Testis (tissue), 3 donors: ENCODE data around the gene SH3BGRL2. TPM values are rescaled to one million over a fixed set of nuclear protein-coding genes. Genes with fewer than 3 reads are reported as not detected.

Source experiments
- DNase-seq: peaks from one replicate; pipeline ENCODE4 v3.0.0-alpha.2; 2019
- H3K27ac ChIP-seq, 2 donors: fragments of 200-600 bp; sonication (generic); one replicate each; pipeline ENCODE4 v1.5.1; 2019
- H3K27me3 ChIP-seq: fragments of 200-600 bp; sonication (generic); one replicate; pipeline ENCODE4 v1.5.1; 2019
- H3K36me3 ChIP-seq: fragments of 200-600 bp; sonication (generic); one replicate; pipeline ENCODE4 v1.5.1; 2017; ENCODE audit warnings: low read depth; ENCODE audit errors: missing control alignments
- H3K4me1 ChIP-seq: fragments of 200-600 bp; sonication (generic); one replicate; pipeline ENCODE4 v1.5.1; 2019
- H3K4me3 ChIP-seq, 2 donors: fragments of 200-600 bp; sonication (generic); one replicate each; pipeline ENCODE4 v1.5.1; 2017 to 2019
- H3K9me3 ChIP-seq: fragments of 200-600 bp; sonication (generic); one replicate; pipeline ENCODE4 v1.5.1; 2017
- POLR2A ChIP-seq: fragments of 450-650 bp; IDR thresholded peaks from one replicate; pipeline ENCODE4 v1.6.1; 2017; ENCODE audit warnings: antibody characterized with exemption, mild to moderate bottlenecking, moderate library complexity
- WGBS, 2 donors: methylation state at CpG; one replicate each; pipeline ENCODE4 v1.1.5; 2018; 5-methylcytosine and 5-hydroxymethylcytosine counted together
- intact Hi-C: fragments of 100-400 bp; cut with DNase I; formaldehyde crosslinking; loops from one replicate; pipeline ENCODE4 v1.15.1; 2023; ENCODE audit warnings: low total_unique reads
- polyA plus RNA-seq: library from polyadenylated mRNA; stranded (reverse); fragments of 350-450 nt; fragmentation: Illumina TruSeq; extraction: RNeasy Lipid Tissue Mini Kit (QIAGEN cat#74804); gene quantifications from one replicate; pipeline ENCODE4 v1.2.3, GENCODE V29; 2014; ENCODE audit warnings: low read depth, low replicate concordance; ENCODE audit not compliant: insufficient read depth
- total RNA-seq, 2 donors: library from RNA; depleted of rRNA; stranded (reverse); fragments of >200 nt; gene quantifications; one replicate each; pipeline ENCODE4 v1.2.3, GENCODE V29; 2016
- TF ChIP-seq, protein P1 (sequence below), 3 experiments: fragments of 450-650 bp in 2 of 3; fragments of 200-600 bp in 1 of 3; sonication (generic) in 1 of 3; IDR thresholded peaks; one replicate each; pipeline ENCODE4 v1.5.1; 2016 to 2019; ENCODE audit warnings: antibody characterized with exemption in 3 of 3, mild to moderate bottlenecking in 2 of 3, moderate library complexity in 1 of 3

Gene SH3BGRL2
- total and polyA plus RNA-seq, 3 donors from 2014 or later = 5.5 to 9.8 (median 6.3) TPM

DNA sequence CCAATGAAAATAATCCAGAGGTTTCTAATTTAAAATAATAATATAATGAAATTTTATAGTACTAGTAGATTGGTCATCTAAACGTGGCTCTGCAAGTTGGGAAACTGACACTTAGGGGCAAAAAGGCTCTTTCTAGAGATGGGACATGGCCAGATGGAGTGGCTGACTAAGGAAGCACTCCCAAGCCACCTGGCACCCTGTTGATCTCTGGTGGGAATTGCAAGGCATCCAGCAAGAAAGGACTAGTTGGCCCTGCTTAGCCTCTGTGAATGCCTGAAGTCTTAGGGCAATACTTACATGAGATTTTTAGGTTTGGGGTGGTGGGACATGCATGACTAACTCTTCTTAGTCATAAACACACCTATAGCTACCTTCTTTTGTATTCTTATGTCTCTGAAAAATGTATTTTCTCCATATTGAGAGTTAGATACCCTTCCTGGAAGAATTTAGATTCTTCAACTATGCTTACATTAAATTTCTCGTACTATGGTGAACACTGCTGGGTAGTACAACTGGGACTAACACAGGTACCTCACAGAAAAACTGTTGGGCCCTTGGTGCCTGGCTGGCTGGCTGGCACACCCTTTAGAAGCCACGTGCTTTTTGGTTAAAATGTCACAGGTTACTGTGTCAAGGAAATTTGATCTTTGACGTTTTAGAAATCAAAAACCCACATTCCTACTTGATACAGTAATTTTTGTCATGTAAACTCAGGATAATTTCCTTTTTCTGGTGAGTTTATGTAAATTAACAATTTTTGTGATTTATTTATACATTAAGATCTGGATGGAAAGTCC lies 25.0 kb upstream of the SH3BGRL2 start:
- Histone ChIP-seq H3K4me1 (no peaks in the 10 kb centered on the region), H3K9me3 (no peaks in the 10 kb centered on the region), H3K27ac (no peak overlapping the region), H3K36me3 (no peaks in the 10 kb centered on the region), H3K27me3 (no peaks in the 10 kb centered on the region), H3K4me3 (no peak overlapping the region)
- DNase-seq = no peak
- no peak for TF ChIP-seq POLR2A
- TF ChIP-seq, protein P1, sequence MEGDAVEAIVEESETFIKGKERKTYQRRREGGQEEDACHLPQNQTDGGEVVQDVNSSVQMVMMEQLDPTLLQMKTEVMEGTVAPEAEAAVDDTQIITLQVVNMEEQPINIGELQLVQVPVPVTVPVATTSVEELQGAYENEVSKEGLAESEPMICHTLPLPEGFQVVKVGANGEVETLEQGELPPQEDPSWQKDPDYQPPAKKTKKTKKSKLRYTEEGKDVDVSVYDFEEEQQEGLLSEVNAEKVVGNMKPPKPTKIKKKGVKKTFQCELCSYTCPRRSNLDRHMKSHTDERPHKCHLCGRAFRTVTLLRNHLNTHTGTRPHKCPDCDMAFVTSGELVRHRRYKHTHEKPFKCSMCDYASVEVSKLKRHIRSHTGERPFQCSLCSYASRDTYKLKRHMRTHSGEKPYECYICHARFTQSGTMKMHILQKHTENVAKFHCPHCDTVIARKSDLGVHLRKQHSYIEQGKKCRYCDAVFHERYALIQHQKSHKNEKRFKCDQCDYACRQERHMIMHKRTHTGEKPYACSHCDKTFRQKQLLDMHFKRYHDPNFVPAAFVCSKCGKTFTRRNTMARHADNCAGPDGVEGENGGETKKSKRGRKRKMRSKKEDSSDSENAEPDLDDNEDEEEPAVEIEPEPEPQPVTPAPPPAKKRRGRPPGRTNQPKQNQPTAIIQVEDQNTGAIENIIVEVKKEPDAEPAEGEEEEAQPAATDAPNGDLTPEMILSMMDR (IDR thresholded peaks at IDR 0.05) = no peak
- intact Hi-C loops = no loop called here
- 74 to 78% methylated on average over 4 of the region's 4 CpGs for WGBS, 2 donors

- no peak for TF ChIP-seq POLR2A
- TF ChIP-seq, protein P1 (IDR thresholded peaks at IDR 0.05) = no peak
- intact Hi-C loops = no loop called here
- 35 to 58% methylated on average over 3 of the region's 3 CpGs for WGBS, 2 donors
Observed at GRCh38 chr6:79607000-79607399, 24.1 kb upstream of the SH3BGRL2 start.

DNA sequence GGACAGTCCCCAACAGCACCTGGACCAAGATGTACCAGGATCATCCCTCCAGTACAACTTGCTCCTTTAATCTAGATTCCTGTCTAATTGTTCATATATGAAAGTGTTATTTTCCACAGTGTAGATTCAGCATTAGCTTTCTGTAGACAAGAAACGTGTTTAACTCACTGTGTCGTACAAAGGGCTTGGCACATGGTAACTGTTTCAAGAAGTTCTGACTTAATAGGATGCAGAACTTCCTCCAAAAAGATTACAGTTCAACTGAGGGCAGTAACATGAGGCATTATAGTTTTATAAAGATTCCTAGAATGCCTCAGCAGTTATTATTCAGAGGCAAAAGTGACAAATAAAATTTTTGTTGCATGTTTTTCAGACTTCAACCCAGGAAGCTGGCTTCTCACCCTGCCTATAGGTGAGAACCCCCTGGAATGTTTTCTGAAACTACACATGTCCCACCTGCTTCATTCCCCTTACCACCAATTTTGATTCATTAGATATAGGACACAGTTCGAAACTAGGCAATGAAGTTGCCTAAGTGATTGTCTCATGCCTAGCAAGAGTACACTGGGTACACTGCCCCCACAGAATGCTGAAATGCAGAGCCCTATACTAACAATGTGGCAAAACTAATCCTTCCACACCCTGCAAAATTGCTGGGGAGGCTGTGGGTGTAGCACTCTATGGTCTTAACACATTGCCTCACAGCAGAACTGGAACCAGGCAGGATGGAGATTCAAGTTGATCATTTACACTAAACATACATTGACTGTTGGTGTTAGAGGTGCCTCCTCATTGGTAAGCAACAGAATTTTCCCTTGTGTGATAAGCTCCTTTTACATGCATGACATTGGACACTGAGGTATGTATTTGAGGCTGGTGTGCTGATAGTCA lies 22.6 kb upstream of the SH3BGRL2 start:
- Histone ChIP-seq H3K27ac (no peak overlapping the region), H3K4me1 (no peaks in the 10 kb centered on the region), H3K27me3 (no peaks in the 10 kb centered on the region), H3K4me3 (no peak overlapping the region), H3K36me3 (no peaks in the 10 kb centered on the region), H3K9me3 (no peaks in the 10 kb centered on the region)
- TF ChIP-seq, protein P1 (IDR thresholded peaks at IDR 0.05) = no peak
- TF ChIP-seq POLR2A = no peak
- intact Hi-C loops = no loop called here
- 50 to 75% methylated on average over 3 of the region's 3 CpGs for WGBS, 2 donors
- no peak for DNase-seq

More at GRCh38 chr6:79607000-79607399, 24.1 kb upstream of the SH3BGRL2 start:
- no peak for DNase-seq
- H3K9me3 ChIP-seq = no peaks in the 10 kb centered on the region
- H3K27me3 ChIP-seq = no peaks in the 10 kb centered on the region
- H3K36me3 ChIP-seq = no peaks in the 10 kb centered on the region
- H3K27ac ChIP-seq = no peak overlapping the region
- H3K4me1 ChIP-seq = no peaks in the 10 kb centered on the region
- H3K4me3 ChIP-seq = no peak overlapping the region

DNA sequence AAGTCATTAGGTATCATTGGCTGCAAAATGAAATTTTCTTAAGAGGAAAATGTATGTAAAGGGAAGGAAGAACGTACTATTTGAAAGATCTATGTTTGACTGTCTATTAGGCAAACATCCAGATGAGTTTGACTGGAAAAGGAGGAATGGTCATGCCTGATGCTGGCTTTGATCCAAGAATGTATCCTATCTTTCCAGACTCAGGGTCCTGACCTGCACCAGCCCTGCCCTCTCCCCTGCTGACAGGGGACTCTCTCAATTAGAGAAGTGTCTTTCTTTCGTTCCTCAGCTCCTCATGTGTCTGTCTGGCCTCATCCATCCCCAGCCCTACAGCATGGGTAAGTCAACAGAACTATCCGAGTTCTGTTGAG lies 21.9 kb upstream of the SH3BGRL2 start:
- no peak for TF ChIP-seq POLR2A
- TF ChIP-seq, protein P1 (IDR thresholded peaks at IDR 0.05) = no peak
- no peak for DNase-seq
- Histone ChIP-seq H3K4me1 (no peaks in the 10 kb centered on the region), H3K27ac (no peak overlapping the region), H3K36me3 (no peaks in the 10 kb centered on the region), H3K9me3 (no peaks in the 10 kb centered on the region), H3K27me3 (no peaks in the 10 kb centered on the region), H3K4me3 (no peak overlapping the region)
- 77 to 80% methylated on average over 3 of the region's 3 CpGs for WGBS, 2 donors
- intact Hi-C loops = no loop called here
